ENCODE data around the gene SERINC1.

SERINC1 gene

DNA sequence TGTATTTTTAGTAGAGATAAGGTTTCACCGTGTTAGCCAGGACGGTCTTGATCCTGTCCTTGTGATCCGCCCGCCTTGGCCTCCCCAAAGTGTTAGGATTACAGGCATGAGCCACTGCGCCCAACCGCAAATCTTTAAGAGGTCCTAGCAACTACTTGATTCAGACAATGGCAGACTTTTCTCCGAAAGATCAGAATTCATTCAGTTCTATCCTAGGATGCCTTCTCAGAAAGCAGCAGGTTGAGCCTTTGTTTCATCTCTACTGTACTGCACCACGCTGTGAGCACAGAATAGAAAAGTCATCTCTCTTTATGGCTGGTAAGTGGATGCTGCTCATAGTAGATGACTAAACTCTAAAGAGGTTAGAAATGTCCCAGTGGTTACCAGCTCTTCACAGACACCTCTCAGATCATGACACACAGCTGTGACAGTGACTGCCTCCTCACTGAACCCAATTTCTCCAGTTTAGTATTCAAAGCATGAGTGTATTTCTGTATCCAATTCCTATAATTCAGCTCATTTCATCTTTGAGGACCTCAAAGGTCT is 78.2 kb downstream of the SERINC1 start:
- H3K4me1 ChIP-seq (ENCODE audit: control insufficient read depth, insufficient read depth, low read length): peaks cover 3% of the 10 kb centered on the region; the same call in 1 of the 2 replicates
- no peaks in the 10 kb centered on the region for H3K9me3 ChIP-seq (ENCODE audit: control insufficient read depth, insufficient read depth, low read length)
- H3K4me3 ChIP-seq (ENCODE audit: low read depth, low read length): no peak overlapping the region
- peaks cover 99% of the 10 kb centered on the region for H3K27me3 ChIP-seq (ENCODE audit: control insufficient read depth, insufficient read depth, low read length)
- no peaks in the 10 kb centered on the region for H3K36me3 ChIP-seq (ENCODE audit: control insufficient read depth, insufficient read depth, low read length)
- H3K27ac ChIP-seq (ENCODE audit: low read depth, low read length): no peak overlapping the region
- H3K9ac ChIP-seq (ENCODE audit: low read depth, low read length): no peak overlapping the region

Data from HUES48 (cell line).